HepG2 (cell line): ENCODE measurements around the gene PRR36. TPM values are rescaled to one million over a fixed set of nuclear protein-coding genes. Genes with fewer than 3 reads are reported as not detected.

Source experiments
- ARID5B ChIP-seq: IDR thresholded peaks from 2 replicates; pipeline ENCODE4 v1.4.0; 2020; ENCODE audit warnings: mild to moderate bottlenecking, missing genetic modification reagents
- CEBPB ChIP-seq: IDR thresholded peaks from 2 replicates; pipeline ENCODE4 v1.6.1; 2011; ENCODE audit warnings: low read depth, low read length, improper control_type of control experiment, borderline replicate concordance
- CEBPG ChIP-seq: IDR thresholded peaks from 2 replicates; pipeline ENCODE4 v1.6.1; 2016
- ESRRA ChIP-seq: sonication (generic); formaldehyde crosslinking; IDR thresholded peaks from 2 replicates; pipeline ENCODE4 v1.5.1; 2020; ENCODE audit warnings: mild to moderate bottlenecking, low read depth, missing genetic modification reagents
- KDM5A ChIP-seq: fragments of 200-600 bp; sonication (generic); IDR thresholded peaks from 2 replicates; pipeline ENCODE4 v1.7.0; 2018; ENCODE audit warnings: antibody characterized with exemption, mild to moderate bottlenecking, low read length, borderline replicate concordance
- RBM22 ChIP-seq: fragments of 200-400 bp; formaldehyde crosslinking; optimal IDR thresholded peaks from 2 replicates; pipeline ENCODE3; 2017; ENCODE audit warnings: mild to moderate bottlenecking, low read length, moderate library complexity
- YY1 ChIP-seq: IDR thresholded peaks from 2 replicates; pipeline ENCODE4 v1.6.1; 2011; ENCODE audit warnings: low read length, low read depth, moderate library complexity, mild to moderate bottlenecking; ENCODE audit not compliant: insufficient read depth, insufficient replicate concordance
- ZNF292 ChIP-seq: sonication (generic); formaldehyde crosslinking; IDR thresholded peaks from 2 replicates; pipeline ENCODE4 v1.8.1; 2022; ENCODE audit warnings: mild to moderate bottlenecking, low read depth, missing genetic modification reagents, borderline replicate concordance
- ZNF296 ChIP-seq: sonication (generic); formaldehyde crosslinking; conservative IDR thresholded peaks from 2 replicates; pipeline ENCODE4 v1.5.0; 2020; ENCODE audit warnings: mild to moderate bottlenecking, missing genetic modification reagents
- ZNF484 ChIP-seq: sonication (generic); formaldehyde crosslinking; IDR thresholded peaks from 2 replicates; pipeline ENCODE4 v1.5.1; 2020; ENCODE audit warnings: mild to moderate bottlenecking, low read depth, missing genetic modification reagents, borderline replicate concordance
- polyA plus RNA-seq, 8 experiments: library from polyadenylated mRNA; depleted of rRNA in 3 of 8; stranded (reverse) in 7 of 8; unstranded in 1 of 8; fragments of >200 nt; fragmentation: Illumina TruSeq in 4 of 8; extraction: Trizol in 4 of 8; gene quantifications; 2 replicates each; pipeline versions ENCODE4 v1.2.1 to v1.2.3, GENCODE V29; 2011 to 2016; ENCODE audit warnings: low read depth in 4 of 8, missing spikeins in 1 of 8, mixed read lengths in 1 of 8; ENCODE audit not compliant: insufficient read depth in 1 of 8
- total RNA-seq, 5 experiments: library from RNA; depleted of rRNA; stranded (reverse); fragments of >200 nt; fragmentation: Illumina TruSeq; extraction: Trizol; gene quantifications; 2 replicates each; pipeline ENCODE4 v1.2.3, GENCODE V29; 2016; ENCODE audit warnings: low read depth in 1 of 5
- TF ChIP-seq, protein P1 (sequence below): sonication (generic); formaldehyde crosslinking; IDR thresholded peaks from 2 replicates; pipeline ENCODE4 v1.4.0; 2020; ENCODE audit warnings: missing genetic modification reagents, borderline replicate concordance
- TF ChIP-seq, protein P2 (sequence below): IDR thresholded peaks from 2 replicates; pipeline ENCODE4 v1.6.1; 2016; ENCODE audit warnings: low read depth, missing genetic modification reagents, missing compliant biosample characterization
- TF ChIP-seq, protein P3 (sequence below): sonication (generic); formaldehyde crosslinking; IDR thresholded peaks from 2 replicates; pipeline ENCODE4 v1.5.1; 2020; ENCODE audit warnings: mild to moderate bottlenecking, missing genetic modification reagents, moderate library complexity

The PRR36 gene
- total and polyA plus RNA-seq, 2 of the 13 experiments (the other 11 are each of a cell fraction or from before 2014, with no cell fraction given): 0.07 to 0.17 TPM

- TF ChIP-seq, protein P1, sequence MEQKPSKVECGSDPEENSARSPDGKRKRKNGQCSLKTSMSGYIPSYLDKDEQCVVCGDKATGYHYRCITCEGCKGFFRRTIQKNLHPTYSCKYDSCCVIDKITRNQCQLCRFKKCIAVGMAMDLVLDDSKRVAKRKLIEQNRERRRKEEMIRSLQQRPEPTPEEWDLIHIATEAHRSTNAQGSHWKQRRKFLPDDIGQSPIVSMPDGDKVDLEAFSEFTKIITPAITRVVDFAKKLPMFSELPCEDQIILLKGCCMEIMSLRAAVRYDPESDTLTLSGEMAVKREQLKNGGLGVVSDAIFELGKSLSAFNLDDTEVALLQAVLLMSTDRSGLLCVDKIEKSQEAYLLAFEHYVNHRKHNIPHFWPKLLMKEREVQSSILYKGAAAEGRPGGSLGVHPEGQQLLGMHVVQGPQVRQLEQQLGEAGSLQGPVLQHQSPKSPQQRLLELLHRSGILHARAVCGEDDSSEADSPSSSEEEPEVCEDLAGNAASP (CRISPR knock-in tag): peak; percentile 56
- TF ChIP-seq, protein P2, sequence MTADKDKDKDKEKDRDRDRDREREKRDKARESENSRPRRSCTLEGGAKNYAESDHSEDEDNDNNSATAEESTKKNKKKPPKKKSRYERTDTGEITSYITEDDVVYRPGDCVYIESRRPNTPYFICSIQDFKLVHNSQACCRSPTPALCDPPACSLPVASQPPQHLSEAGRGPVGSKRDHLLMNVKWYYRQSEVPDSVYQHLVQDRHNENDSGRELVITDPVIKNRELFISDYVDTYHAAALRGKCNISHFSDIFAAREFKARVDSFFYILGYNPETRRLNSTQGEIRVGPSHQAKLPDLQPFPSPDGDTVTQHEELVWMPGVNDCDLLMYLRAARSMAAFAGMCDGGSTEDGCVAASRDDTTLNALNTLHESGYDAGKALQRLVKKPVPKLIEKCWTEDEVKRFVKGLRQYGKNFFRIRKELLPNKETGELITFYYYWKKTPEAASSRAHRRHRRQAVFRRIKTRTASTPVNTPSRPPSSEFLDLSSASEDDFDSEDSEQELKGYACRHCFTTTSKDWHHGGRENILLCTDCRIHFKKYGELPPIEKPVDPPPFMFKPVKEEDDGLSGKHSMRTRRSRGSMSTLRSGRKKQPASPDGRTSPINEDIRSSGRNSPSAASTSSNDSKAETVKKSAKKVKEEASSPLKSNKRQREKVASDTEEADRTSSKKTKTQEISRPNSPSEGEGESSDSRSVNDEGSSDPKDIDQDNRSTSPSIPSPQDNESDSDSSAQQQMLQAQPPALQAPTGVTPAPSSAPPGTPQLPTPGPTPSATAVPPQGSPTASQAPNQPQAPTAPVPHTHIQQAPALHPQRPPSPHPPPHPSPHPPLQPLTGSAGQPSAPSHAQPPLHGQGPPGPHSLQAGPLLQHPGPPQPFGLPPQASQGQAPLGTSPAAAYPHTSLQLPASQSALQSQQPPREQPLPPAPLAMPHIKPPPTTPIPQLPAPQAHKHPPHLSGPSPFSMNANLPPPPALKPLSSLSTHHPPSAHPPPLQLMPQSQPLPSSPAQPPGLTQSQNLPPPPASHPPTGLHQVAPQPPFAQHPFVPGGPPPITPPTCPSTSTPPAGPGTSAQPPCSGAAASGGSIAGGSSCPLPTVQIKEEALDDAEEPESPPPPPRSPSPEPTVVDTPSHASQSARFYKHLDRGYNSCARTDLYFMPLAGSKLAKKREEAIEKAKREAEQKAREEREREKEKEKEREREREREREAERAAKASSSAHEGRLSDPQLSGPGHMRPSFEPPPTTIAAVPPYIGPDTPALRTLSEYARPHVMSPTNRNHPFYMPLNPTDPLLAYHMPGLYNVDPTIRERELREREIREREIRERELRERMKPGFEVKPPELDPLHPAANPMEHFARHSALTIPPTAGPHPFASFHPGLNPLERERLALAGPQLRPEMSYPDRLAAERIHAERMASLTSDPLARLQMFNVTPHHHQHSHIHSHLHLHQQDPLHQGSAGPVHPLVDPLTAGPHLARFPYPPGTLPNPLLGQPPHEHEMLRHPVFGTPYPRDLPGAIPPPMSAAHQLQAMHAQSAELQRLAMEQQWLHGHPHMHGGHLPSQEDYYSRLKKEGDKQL (CRISPR knock-in tag): 0 out of 2 replicates have a peak, but pooled peaks have one; percentile 17
- TF ChIP-seq, protein P3, sequence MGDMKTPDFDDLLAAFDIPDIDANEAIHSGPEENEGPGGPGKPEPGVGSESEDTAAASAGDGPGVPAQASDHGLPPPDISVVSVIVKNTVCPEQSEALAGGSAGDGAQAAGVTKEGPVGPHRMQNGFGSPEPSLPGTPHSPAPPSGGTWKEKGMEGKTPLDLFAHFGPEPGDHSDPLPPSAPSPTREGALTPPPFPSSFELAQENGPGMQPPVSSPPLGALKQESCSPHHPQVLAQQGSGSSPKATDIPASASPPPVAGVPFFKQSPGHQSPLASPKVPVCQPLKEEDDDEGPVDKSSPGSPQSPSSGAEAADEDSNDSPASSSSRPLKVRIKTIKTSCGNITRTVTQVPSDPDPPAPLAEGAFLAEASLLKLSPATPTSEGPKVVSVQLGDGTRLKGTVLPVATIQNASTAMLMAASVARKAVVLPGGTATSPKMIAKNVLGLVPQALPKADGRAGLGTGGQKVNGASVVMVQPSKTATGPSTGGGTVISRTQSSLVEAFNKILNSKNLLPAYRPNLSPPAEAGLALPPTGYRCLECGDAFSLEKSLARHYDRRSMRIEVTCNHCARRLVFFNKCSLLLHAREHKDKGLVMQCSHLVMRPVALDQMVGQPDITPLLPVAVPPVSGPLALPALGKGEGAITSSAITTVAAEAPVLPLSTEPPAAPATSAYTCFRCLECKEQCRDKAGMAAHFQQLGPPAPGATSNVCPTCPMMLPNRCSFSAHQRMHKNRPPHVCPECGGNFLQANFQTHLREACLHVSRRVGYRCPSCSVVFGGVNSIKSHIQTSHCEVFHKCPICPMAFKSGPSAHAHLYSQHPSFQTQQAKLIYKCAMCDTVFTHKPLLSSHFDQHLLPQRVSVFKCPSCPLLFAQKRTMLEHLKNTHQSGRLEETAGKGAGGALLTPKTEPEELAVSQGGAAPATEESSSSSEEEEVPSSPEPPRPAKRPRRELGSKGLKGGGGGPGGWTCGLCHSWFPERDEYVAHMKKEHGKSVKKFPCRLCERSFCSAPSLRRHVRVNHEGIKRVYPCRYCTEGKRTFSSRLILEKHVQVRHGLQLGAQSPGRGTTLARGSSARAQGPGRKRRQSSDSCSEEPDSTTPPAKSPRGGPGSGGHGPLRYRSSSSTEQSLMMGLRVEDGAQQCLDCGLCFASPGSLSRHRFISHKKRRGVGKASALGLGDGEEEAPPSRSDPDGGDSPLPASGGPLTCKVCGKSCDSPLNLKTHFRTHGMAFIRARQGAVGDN (CRISPR knock-in tag): peak; percentile 81
- no peak; the same call in 1 of the 2 replicates for TF ChIP-seq ZNF296
- TF ChIP-seq ZNF484 (CRISPR knock-in tag): no peak
- no peak for TF ChIP-seq KDM5A
- TF ChIP-seq ARID5B: peak; percentile 44
- TF ChIP-seq CEBPB: no peak
- no peak for TF ChIP-seq RBM22
- no peak; the same call in 1 of the 2 replicates for TF ChIP-seq ESRRA (CRISPR knock-in tag)
- no peak for TF ChIP-seq CEBPG (CRISPR knock-in tag)
- TF ChIP-seq ZNF292 (CRISPR knock-in tag): no peak
- TF ChIP-seq YY1: no peak
Measured at GRCh38 chr19:7888145-7888825, 14.1 kb upstream of the PRR36 start, which contains the start of gene LRRC8E (continued).
